Coronary artery (tissue), 2 donors: ENCODE measurements around the gene C5orf34.
"Not testable (repeated sequence)": the region's sequence is repeated elsewhere in the genome, so short reads cannot be mapped to it uniquely, and the experiment has no call there.

Experiments
- DNase-seq: peaks from one replicate; pipeline ENCODE4 v3.0.0-alpha.2; 2017; ENCODE audit warnings: low spot score
- H3K27ac ChIP-seq, 2 donors: fragments of 200-600 bp; sonication (generic); one replicate each; pipeline ENCODE4 v1.5.1; 2016 to 2019
- H3K4me3 ChIP-seq: fragments of 200-600 bp; sonication (generic); 2 replicates; pipeline ENCODE4 v1.5.1; 2016; ENCODE audit warnings: mild to moderate bottlenecking, moderate library complexity
- TF ChIP-seq, protein P1 (sequence below): fragments of 200-600 bp; sonication (generic); IDR thresholded peaks from one replicate; pipeline ENCODE4 v1.5.1; 2019; ENCODE audit warnings: antibody characterized with exemption

The C5orf34 gene

DNA sequence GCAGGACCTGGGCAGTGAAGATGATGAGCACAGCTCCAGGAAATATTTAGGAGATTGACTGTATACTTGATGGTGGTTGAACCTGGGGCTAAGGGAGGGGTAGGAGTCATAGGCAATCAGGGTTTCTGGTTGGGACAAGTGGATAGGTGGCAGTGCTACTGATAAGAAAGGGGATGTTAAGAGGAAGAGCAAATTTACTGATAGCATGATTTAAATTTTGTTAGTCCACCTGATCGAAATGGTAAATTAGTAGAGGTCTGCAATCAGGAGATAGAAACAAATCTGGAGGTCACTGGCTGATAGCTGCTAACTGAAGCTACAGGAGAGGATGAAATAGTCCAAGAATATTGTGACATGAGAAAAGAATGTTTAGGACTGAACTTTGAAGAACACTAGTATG is 5.7 kb upstream of the C5orf34 start:
- no peak for DNase-seq
- H3K27ac ChIP-seq: no peak overlapping the region
- TF ChIP-seq, protein P1, sequence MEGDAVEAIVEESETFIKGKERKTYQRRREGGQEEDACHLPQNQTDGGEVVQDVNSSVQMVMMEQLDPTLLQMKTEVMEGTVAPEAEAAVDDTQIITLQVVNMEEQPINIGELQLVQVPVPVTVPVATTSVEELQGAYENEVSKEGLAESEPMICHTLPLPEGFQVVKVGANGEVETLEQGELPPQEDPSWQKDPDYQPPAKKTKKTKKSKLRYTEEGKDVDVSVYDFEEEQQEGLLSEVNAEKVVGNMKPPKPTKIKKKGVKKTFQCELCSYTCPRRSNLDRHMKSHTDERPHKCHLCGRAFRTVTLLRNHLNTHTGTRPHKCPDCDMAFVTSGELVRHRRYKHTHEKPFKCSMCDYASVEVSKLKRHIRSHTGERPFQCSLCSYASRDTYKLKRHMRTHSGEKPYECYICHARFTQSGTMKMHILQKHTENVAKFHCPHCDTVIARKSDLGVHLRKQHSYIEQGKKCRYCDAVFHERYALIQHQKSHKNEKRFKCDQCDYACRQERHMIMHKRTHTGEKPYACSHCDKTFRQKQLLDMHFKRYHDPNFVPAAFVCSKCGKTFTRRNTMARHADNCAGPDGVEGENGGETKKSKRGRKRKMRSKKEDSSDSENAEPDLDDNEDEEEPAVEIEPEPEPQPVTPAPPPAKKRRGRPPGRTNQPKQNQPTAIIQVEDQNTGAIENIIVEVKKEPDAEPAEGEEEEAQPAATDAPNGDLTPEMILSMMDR: no peak
- H3K4me3 ChIP-seq: no peak overlapping the region

DNA sequence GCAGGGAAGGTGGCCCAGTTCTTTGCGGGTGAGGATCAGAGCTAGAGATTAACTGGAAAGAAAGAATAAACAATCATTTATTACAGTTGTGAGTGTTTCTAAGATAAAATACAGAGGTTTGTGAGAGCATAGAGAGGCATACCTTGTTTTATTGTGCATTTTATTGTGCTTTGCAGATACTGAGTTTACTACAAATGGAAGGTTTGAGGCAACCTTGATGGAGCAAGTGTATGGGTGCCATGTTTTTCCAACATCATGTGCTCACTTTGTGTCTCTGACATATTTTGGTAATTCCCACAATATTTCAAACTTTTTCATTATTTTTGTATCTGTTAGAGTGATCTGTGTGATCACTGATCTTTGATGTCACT is 715 bp upstream of the C5orf34 start:
- TF ChIP-seq, protein P1: no peak
- no peak for DNase-seq
- peak overlapping the region; percentile 70 for H3K4me3 ChIP-seq
- peak overlapping the region; percentile 80 for H3K27ac ChIP-seq

DNA sequence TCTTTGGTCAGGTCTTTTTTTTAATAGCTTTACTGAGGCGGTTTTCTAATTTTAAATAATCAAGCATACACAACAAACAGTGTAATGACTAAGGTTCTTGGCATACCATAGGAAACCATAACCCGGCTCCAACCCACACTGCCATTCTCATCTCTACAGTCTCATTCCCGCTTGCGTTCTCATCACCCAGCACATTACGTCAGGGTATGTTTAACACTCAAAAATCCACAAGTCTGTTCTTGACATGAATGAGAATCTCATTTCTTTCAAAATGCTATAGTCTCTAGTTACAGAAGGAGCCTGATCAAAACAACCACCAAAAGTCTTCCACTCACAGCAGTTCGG is 505 bp downstream of the C5orf34 start:
- TF ChIP-seq, protein P1: no peak
- Histone ChIP-seq H3K4me3 (peak overlapping the region; percentile 70), H3K27ac (peak overlapping the region; percentile 80)
- DNase-seq: no peak

DNA sequence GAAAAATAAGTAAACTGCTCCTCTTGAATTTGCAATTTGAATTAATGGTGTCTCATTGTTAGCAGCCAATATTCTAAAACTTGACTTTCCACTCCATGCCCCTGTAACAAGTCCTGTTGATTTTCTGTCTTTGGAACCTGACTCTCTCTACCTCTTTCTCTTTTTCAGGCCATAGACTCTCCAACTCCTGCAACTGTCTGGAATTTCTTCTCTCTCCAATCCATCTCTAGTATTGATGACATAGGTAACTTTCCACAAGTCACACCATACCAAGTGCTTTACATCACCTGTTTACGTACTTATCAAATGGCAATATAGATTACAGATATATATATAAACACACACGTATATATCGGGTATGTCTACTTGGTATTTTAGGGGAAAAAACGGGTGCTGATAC is 923 bp downstream of the C5orf34 start:
- DNase-seq: no peak
- peak overlapping the region; percentile 70 for H3K4me3 ChIP-seq
- H3K27ac ChIP-seq: no peak overlapping the region
- TF ChIP-seq, protein P1: no peak

DNA sequence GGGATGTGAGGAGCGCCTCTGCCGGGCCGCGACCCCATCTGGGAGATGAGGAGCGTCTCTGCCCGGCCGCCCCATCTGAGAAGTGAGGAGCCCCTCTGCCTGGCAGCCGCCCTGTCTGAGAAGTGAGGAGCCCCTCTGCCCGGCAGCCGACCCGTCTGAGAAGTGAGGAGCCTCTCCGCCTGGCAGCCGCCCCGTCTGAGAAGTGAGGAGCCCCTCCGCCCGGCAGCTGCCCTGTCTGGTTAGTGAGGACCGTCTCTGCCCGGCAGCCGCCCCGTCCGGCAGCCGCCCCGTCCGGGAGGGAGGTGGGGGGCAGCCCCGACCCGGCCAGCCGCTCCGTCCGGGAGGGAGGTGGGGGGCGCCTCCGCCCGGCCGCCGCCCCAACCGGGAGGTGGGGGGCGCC is 3.9 kb downstream of the C5orf34 start:
- H3K4me3 ChIP-seq, H3K27ac ChIP-seq, DNase-seq: not testable (repeated sequence)

DNA sequence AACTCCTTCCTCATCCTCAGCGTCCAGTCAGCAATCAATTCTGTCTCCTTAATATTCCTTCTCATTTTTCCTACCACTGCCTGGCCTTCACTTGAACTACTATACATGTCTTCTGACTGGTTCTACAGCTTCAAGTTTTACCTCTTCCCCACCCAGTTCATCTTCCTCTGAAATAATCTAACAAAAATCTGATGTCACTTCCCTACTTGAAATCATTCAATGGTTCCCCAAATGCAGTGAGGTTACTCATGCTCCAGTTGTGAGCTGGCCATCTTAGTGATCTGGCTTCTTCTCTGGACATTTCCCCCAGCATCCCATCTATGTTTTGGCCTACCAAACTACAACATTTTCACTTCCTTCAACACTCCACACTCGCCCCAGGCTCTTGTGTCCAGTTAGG is 16.4 kb downstream of the C5orf34 start:
- TF ChIP-seq, protein P1: no peak
- no peak overlapping the region for H3K4me3 ChIP-seq
- DNase-seq: no peak
- no peak overlapping the region for H3K27ac ChIP-seq

DNA sequence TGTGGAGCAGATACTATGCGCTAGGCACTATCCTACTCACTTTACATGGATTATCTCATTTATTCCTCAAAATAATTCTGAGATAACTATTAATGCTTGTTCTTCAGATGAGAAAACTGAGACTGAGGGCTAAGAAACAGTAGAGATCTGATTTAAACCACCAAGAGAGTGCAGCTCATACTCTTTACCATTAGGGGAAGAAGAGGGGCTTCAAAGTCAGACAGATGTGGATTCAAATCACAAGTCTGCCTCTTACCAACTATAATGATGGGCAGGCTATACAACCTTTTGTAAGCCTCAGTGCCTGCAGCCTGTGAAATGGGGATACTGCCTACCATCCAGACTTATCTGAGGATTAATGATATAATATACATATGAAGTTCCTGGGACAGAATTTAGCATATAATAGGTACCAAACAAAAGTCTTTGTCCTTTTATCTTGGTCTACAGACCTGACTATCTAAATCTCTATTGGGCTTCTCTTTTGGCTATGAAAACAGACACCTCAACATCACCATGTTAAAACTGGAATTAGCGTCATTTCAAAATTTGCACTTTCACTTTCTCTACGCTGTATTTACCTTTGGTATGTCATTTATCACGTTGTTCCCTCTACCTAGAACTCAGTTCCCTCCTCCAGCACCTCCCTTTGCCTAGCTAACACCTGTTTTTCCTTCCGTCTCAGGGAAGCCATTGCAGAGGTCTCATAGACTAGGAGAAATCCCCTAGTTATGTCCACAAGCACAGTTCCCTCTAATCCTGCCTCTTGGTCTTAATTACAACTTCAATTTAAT is 17.4 kb downstream of the C5orf34 start:
- Histone ChIP-seq H3K27ac (no peak overlapping the region), H3K4me3 (no peak overlapping the region)
- DNase-seq: no peak
- TF ChIP-seq, protein P1: no peak
